HG02763 (cell line): ENCODE measurements around the gene CDC73.
"Not testable (repeated sequence)": the region's sequence is repeated elsewhere in the genome, so short reads cannot be mapped to it uniquely, and the experiment has no call there.

ENCODE experiments used
- ATAC-seq: cut with Tn5 transposase; IDR thresholded peaks from one replicate; pipeline ENCODE4 v1.9.1; 2021; ENCODE audit warnings: mild to moderate bottlenecking, moderate library complexity; ENCODE audit not compliant: unreplicated experiment

Gene CDC73

GRCh38 chr1:193275773-193276172 lies 153.9 kb downstream of the CDC73 start:
- ATAC-seq = no peak

DNA sequence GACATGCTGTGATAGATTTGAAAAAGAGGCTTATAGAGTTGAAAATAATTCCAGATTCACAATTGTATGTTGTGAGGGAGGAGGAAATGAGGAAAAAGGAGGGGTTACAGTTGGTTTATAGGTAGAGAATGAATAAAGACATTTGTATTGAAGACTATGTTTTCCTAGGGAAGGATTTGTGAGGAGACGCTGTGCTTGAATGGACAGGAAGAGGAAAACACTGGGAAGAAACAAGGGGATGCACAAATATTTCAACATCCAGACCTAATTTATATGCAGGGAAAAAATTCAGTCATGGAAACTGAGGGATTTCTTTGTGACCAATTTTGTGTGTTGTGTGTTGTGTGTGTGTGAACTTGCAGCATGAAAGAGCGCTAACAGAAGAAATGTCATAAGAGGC lies 157.1 kb downstream of the CDC73 start:
- no peak for ATAC-seq

- ATAC-seq = no peak
These were observed 160.1 kb downstream of the CDC73 start for GRCh38 chr1:193281894-193282293.

- no peak for ATAC-seq
These were observed 161.2 kb downstream of the CDC73 start for GRCh38 chr1:193283016-193283415.

DNA sequence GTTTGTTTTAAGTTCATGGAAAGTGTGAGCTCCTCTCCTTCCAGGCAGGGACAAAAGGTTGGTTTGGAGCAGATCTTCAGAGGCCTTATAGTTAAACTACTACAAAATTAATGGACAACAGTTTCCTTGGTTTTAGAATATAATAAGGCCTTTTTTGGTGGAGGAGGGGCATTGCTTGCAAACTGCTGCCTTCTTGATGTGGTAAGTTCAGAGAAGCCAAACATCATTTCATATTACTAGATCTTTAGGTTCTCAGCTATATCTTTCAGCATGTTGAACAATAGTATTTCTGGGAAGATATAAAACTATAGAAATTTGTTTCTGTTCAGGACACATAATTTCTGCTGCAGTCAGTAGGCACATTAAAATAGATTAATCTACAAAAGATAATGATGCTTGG lies 162.4 kb downstream of the CDC73 start:
- ATAC-seq = no peak

GRCh38 chr1:193285641-193286040 lies 163.8 kb downstream of the CDC73 start:
- ATAC-seq = no peak

DNA sequence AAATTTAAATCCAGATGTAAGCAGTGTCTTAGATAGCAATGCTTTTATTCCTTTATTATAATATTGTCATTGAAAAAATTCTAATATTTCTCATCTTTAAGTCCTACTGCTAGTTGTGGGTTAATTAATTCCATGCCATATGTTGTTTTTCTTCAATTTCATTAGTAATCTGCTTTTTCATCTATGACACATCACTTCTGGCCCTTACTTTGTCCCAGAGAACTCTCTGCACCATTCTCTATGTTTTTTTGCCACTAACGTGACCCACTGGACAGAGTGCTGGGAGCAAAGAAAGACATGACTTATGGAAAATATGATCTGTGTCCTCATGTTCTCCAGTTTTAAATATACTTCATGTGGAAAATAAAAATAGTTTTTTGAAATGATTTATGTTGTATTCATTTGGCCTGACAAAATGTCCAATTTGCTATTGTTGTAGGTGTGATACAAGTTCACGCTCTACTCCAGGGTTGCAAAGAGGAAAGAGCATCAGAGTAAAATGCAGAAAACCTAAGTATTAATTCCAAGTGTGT lies 166.8 kb downstream of the CDC73 start:
- ATAC-seq = not testable (repeated sequence)

DNA sequence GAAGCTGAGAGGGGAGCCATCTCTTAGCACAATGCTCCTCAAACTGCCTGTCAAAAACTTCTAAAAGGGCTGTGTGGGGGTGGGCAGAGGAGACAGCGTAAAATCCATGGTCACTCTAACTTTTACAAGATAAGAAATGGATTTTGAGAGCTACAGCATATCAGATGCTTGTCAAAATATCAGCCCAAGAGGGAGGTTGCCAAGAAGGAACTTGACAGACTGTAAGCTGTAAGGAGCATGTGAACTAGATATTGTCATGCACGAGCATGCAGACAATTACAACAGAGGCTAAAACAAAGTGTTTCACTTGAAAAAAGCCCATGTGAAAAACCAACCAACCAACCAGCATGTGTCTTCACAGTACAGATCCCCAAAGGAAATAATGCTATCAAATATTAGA lies 171.9 kb downstream of the CDC73 start:
- no peak for ATAC-seq

GRCh38 chr1:193299038-193299437 lies 177.2 kb downstream of the CDC73 start:
- peak; percentile 74 for ATAC-seq

- no peak for ATAC-seq
These were observed 179.9 kb downstream of the CDC73 start for GRCh38 chr1:193301746-193302145.

GRCh38 chr1:193303849-193304248 lies 182.0 kb downstream of the CDC73 start:
- no peak for ATAC-seq
